H1 (cell line): ENCODE measurements around the gene DAZAP1. TPM values are rescaled to one million over a fixed set of nuclear protein-coding genes. Genes with fewer than 3 reads are reported as not detected.

Experiments
- CTCF ChIA-PET: fragments of 300-600 bp; sonication (Branson Sonifier 250); formaldehyde crosslinking; loops from one replicate; lab custom pipeline; 2021; ENCODE audit not compliant: partially characterized antibody; lab: Charles Lee
- POLR2A ChIA-PET: fragments of 300-600 bp; sonication (Branson Sonifier 250); formaldehyde crosslinking; loops from one replicate; lab custom pipeline; 2021; ENCODE audit warnings: inconsistent platforms; ENCODE audit not compliant: partially characterized antibody; lab: Charles Lee
- DNase-seq, 2 experiments: peaks; one replicate each; pipeline versions ENCODE4 v3.0.0 to v3.0.0-alpha.2; 2010 to 2022; ENCODE audit warnings: low spot score in 2 of 2, low read depth in 1 of 2, mixed read lengths in 1 of 2
- FAIRE-seq: peaks from 2 replicates; lab custom pipeline; 2011; peaks lifted over from hg19 to GRCh38; lab: Jason Lieb, UNC
- H2AFZ ChIP-seq: 2 replicates; pipeline ENCODE4 v1.8.1; 2012; ENCODE audit warnings: low read length, inconsistent platforms
- H2AK5ac ChIP-seq: 2 replicates; pipeline ENCODE4 v1.6.1; 2013; ENCODE audit warnings: low read depth, low read length
- H2BK120ac ChIP-seq: replicated peaks from 2 replicates; pipeline ENCODE3; 2013; ENCODE audit warnings: low read depth, low read length, inconsistent platforms
- H2BK12ac ChIP-seq: 2 replicates; pipeline ENCODE4 v1.6.1; 2013; ENCODE audit warnings: low read depth, low read length
- H2BK15ac ChIP-seq: 2 replicates; pipeline ENCODE4 v1.6.1; 2013; ENCODE audit warnings: low read length
- H2BK20ac ChIP-seq: 2 replicates; pipeline ENCODE4 v1.6.1; 2013; ENCODE audit warnings: low read length
- H2BK5ac ChIP-seq: 2 replicates; pipeline ENCODE4 v1.6.1; 2013; ENCODE audit warnings: low read depth, low read length
- H3K14ac ChIP-seq: 2 replicates; pipeline ENCODE4 v1.6.1; 2013; ENCODE audit warnings: inconsistent platforms; ENCODE audit not compliant: insufficient read length
- H3K18ac ChIP-seq: 2 replicates; pipeline ENCODE4 v1.6.1; 2013; ENCODE audit warnings: low read length; ENCODE audit errors: extremely low read depth
- H3K23ac ChIP-seq: 2 replicates; pipeline ENCODE4 v1.6.1; 2013; ENCODE audit warnings: inconsistent platforms; ENCODE audit not compliant: insufficient read length
- H3K23me2 ChIP-seq: 2 replicates; pipeline ENCODE4 v1.6.1; 2013; ENCODE audit warnings: low read depth, low read length
- H3K27ac ChIP-seq: 2 replicates; pipeline ENCODE4 v1.6.1; 2011; ENCODE audit warnings: low read depth, low read length, inconsistent platforms
- H3K27me3 ChIP-seq, 4 experiments: replicated peaks in 1 of 4; 1 replicate in 1 of 4; 2 replicates in 3 of 4; pipeline versions ENCODE4 v1.6.1 to v1.8.1; 2011 to 2013; ENCODE audit warnings: low read length in 3 of 4, mild to moderate bottlenecking in 3 of 4, inconsistent platforms in 2 of 4, mixed read lengths in 2 of 4, moderate library complexity in 1 of 4; ENCODE audit not compliant: control insufficient read depth in 3 of 4, insufficient read depth in 3 of 4; ENCODE audit errors: extremely low read depth in 1 of 4
- H3K36me3 ChIP-seq, 4 experiments: 2 replicates each; pipeline versions ENCODE4 v1.6.1 to v1.8.1; 2011 to 2013; ENCODE audit warnings: mild to moderate bottlenecking in 4 of 4, low read length in 3 of 4, moderate library complexity in 2 of 4, control low read depth in 1 of 4, inconsistent platforms in 1 of 4; ENCODE audit not compliant: insufficient read depth in 4 of 4, control insufficient read depth in 2 of 4
- H3K4ac ChIP-seq: replicated peaks from 2 replicates; pipeline ENCODE3; 2013; ENCODE audit warnings: low read length, low read depth, mixed read lengths, inconsistent platforms; ENCODE audit not compliant: insufficient read length
- H3K4me1 ChIP-seq, 4 experiments: replicated peaks in 1 of 4; 1 replicate in 1 of 4; 2 replicates in 3 of 4; pipeline versions ENCODE4 v1.6.1 to v1.8.1; 2011 to 2013; ENCODE audit warnings: low read length in 3 of 4, inconsistent platforms in 2 of 4, mixed read lengths in 1 of 4; ENCODE audit not compliant: insufficient read depth in 4 of 4, control insufficient read depth in 3 of 4
- H3K4me2 ChIP-seq, 2 experiments: 2 replicates each; pipeline versions ENCODE4 v1.6.1 to v1.8.1; 2011 to 2013; ENCODE audit warnings: low read depth in 2 of 2, low read length in 2 of 2, control low read depth in 1 of 2, inconsistent platforms in 1 of 2, mild to moderate bottlenecking in 1 of 2; ENCODE audit not compliant: insufficient read depth in 1 of 2
- H3K4me3 ChIP-seq, 4 experiments: fragments of 200-600, 300-600 bp in 1 of 4; sonication (generic), shearing (Covaris generic), sonication (Bioruptor Twin) in 1 of 4; 2 replicates each; pipeline versions ENCODE4 v1.5.1 to v1.8.1; 2011 to 2016; ENCODE audit warnings: low read length in 4 of 4, low read depth in 3 of 4, control low read depth in 2 of 4, inconsistent platforms in 2 of 4, mild to moderate bottlenecking in 2 of 4, mixed read lengths in 1 of 4, moderate library complexity in 1 of 4; ENCODE audit not compliant: insufficient read depth in 2 of 4; ENCODE audit errors: extremely low read depth in 1 of 4
- H3K56ac ChIP-seq: replicated peaks from 2 replicates; pipeline ENCODE3; 2013; ENCODE audit warnings: low read depth, mild to moderate bottlenecking, mixed read lengths, low read length, inconsistent platforms; ENCODE audit not compliant: insufficient read length
- H3K79me1 ChIP-seq: 2 replicates; pipeline ENCODE4 v1.6.1; 2013; ENCODE audit warnings: low read depth, low read length, control low read depth
- H3K79me2 ChIP-seq, 2 experiments: 2 replicates each; pipeline versions ENCODE4 v1.6.1 to v1.8.1; 2012 to 2013; ENCODE audit warnings: low read length in 2 of 2, mild to moderate bottlenecking in 2 of 2, inconsistent platforms in 1 of 2; ENCODE audit not compliant: insufficient read depth in 2 of 2, control insufficient read depth in 1 of 2
- H3K9ac ChIP-seq, 4 experiments: replicated peaks in 1 of 4; 1 replicate in 1 of 4; 2 replicates in 3 of 4; pipeline versions ENCODE4 v1.6.1 to v1.8.1; 2011 to 2013; ENCODE audit warnings: low read depth in 3 of 4, low read length in 3 of 4, control low read depth in 2 of 4, mild to moderate bottlenecking in 2 of 4, moderate library complexity in 2 of 4, inconsistent platforms in 1 of 4; ENCODE audit errors: extremely low read depth in 1 of 4
- H3K9me3 ChIP-seq, 2 experiments: 2 replicates each; pipeline versions ENCODE4 v1.6.1 to v1.8.1; 2012 to 2013; ENCODE audit warnings: mild to moderate bottlenecking in 2 of 2, moderate library complexity in 2 of 2, control low read depth in 1 of 2, inconsistent platforms in 1 of 2, low read depth in 1 of 2, low read length in 1 of 2, mixed read lengths in 1 of 2; ENCODE audit not compliant: insufficient read depth in 2 of 2
- H4K20me1 ChIP-seq, 2 experiments: replicated peaks in 1 of 2; 2 replicates each; pipeline versions ENCODE3 to v1.8.1; 2011 to 2013; ENCODE audit warnings: inconsistent platforms in 2 of 2, low read length in 2 of 2, mild to moderate bottlenecking in 1 of 2; ENCODE audit not compliant: insufficient read depth in 2 of 2, control insufficient read depth in 1 of 2
- H4K5ac ChIP-seq: 2 replicates; pipeline ENCODE4 v1.6.1; 2013; ENCODE audit warnings: low read length, low read depth, mixed read lengths, inconsistent platforms; ENCODE audit not compliant: insufficient read length
- H4K8ac ChIP-seq: 2 replicates; pipeline ENCODE4 v1.8.0; 2013; ENCODE audit warnings: mild to moderate bottlenecking, moderate library complexity, low read length, inconsistent platforms; ENCODE audit not compliant: insufficient read depth; ENCODE audit errors: extremely low read depth
- H4K91ac ChIP-seq: replicated peaks from 2 replicates; pipeline ENCODE3; 2013; ENCODE audit warnings: low read length, mixed read lengths, inconsistent platforms; ENCODE audit not compliant: insufficient read length
- CEBPB ChIP-seq: IDR thresholded peaks from 2 replicates; pipeline ENCODE4 v1.6.1; 2012; ENCODE audit warnings: low read depth, low read length
- CTBP2 ChIP-seq: IDR thresholded peaks from 2 replicates; pipeline ENCODE4 v1.7.0; 2011; ENCODE audit warnings: borderline replicate concordance, mild to moderate bottlenecking, moderate library complexity, mixed read lengths, low read length; ENCODE audit not compliant: insufficient read depth, insufficient read length
- GABPA ChIP-seq: IDR thresholded peaks from 2 replicates; pipeline ENCODE4 v1.6.1; 2011; ENCODE audit warnings: mild to moderate bottlenecking, low read length, moderate library complexity, borderline replicate concordance; ENCODE audit not compliant: insufficient read depth
- HDAC6 ChIP-seq: IDR thresholded peaks from one replicate; pipeline ENCODE4 v1.7.1; 2012; ENCODE audit warnings: low read depth, mild to moderate bottlenecking, inconsistent platforms, low read length, moderate library complexity
- KDM1A ChIP-seq: fragments of 200-600, 300-600 bp; sonication (generic); IDR thresholded peaks from 2 replicates; pipeline ENCODE4 v1.7.1; 2016; ENCODE audit warnings: mild to moderate bottlenecking, low read length, borderline replicate concordance
- MAFK ChIP-seq: IDR thresholded peaks from 2 replicates; pipeline ENCODE4 v1.6.1; 2012; ENCODE audit warnings: low read depth, mild to moderate bottlenecking, improper control_type of control experiment, low read length
- NRF1 ChIP-seq: IDR thresholded peaks from 2 replicates; pipeline ENCODE4 v1.6.1; 2011; ENCODE audit warnings: mild to moderate bottlenecking, low read depth, low read length, improper control_type of control experiment
- PHF8 ChIP-seq: fragments of 200-600 bp; sonication (generic); conservative IDR thresholded peaks from 2 replicates; pipeline ENCODE4 v1.7.1; 2012; ENCODE audit warnings: low read depth, mild to moderate bottlenecking, inconsistent platforms, low read length, moderate library complexity
- SIX5 ChIP-seq: IDR thresholded peaks from 2 replicates; pipeline ENCODE4 v1.6.1; 2011; ENCODE audit warnings: mild to moderate bottlenecking, low read depth, low read length
- SP4 ChIP-seq: IDR thresholded peaks from 2 replicates; pipeline ENCODE4 v1.6.1; 2012; ENCODE audit warnings: low read length, inconsistent platforms
- TAF7 ChIP-seq: optimal IDR thresholded peaks from 2 replicates; pipeline ENCODE3; 2011; ENCODE audit warnings: low read depth, mild to moderate bottlenecking, inconsistent platforms, low read length, moderate library complexity, borderline replicate concordance
- TCF12 ChIP-seq: IDR thresholded peaks from 2 replicates; pipeline ENCODE4 v1.6.1; 2011; ENCODE audit warnings: low read depth, mild to moderate bottlenecking, low read length
- WGBS, 2 experiments: shearing (Covaris generic) in 1 of 2; methylation state at CpG; one replicate each; pipeline versions ENCODE4 v1.1.6 to v1.1.7; 2013 to 2015; ENCODE audit warnings: low lambda C conversion rate in 2 of 2, mixed read lengths in 2 of 2, inconsistent platforms in 1 of 2, low coverage in 1 of 2, missing lambda C conversion rate in 1 of 2; ENCODE audit not compliant: insufficient replicate concordance in 2 of 2, insufficient coverage in 1 of 2, insufficient read length in 1 of 2; ENCODE audit errors: extremely low coverage in 1 of 2, missing lambda C conversion rate in 1 of 2; 5-methylcytosine and 5-hydroxymethylcytosine counted together
- polyA plus RNA-seq, 7 experiments: library from polyadenylated mRNA; depleted of rRNA in 3 of 7; stranded (reverse) in 5 of 7; unstranded in 2 of 7; fragments of >200 nt in 5 of 7; fragments of 200-250 nt in 2 of 7; gene quantifications; 1 replicate in 5 of 7; 2 replicates in 1 of 7; 4 replicates in 1 of 7; pipeline versions ENCODE4 v1.2.1 to v1.2.3, GENCODE V29; 2011 to 2013; ENCODE audit warnings: missing spikeins in 2 of 7, mixed read lengths in 2 of 7
- total RNA-seq: library from RNA; stranded (reverse); fragmentation: NEBNext Ultra II Directional; extraction: Animal tissue kit (Norgen Biotek cat#: 25700); gene quantifications from 2 replicates; pipeline ENCODE4 v1.2.1, GENCODE V29; 2021

DAZAP1 gene
- total and polyA plus RNA-seq, 2 of the 8 experiments (the other 6 are each of a cell fraction or from before 2014, with no cell fraction given) = 79.6 to 341 TPM

- H3K36me3 ChIP-seq = peaks cover 0 to 9% (median 8%) of the 10 kb centered on the region in 4 experiments; a peak in 6 of 8 replicates
- TF ChIP-seq NRF1 (no peak), TAF7 (no peak), CEBPB (no peak), SIX5 (no peak), PHF8 (no peak), CTBP2 (no peak), MAFK (no peak), TCF12 (no peak), GABPA (no peak), KDM1A (no peak), SP4 (no peak), HDAC6 (no peak)
Measured at GRCh38 chr19:1384478-1385110, 22.8 kb upstream of the DAZAP1 start.

More at GRCh38 chr19:1384478-1385110, 22.8 kb upstream of the DAZAP1 start:
- Histone ChIP-seq H3K27ac (no peak overlapping the region), H3K14ac (no peak overlapping the region), H2AK5ac (no peak overlapping the region), H3K27me3 (no peaks in the 10 kb centered on the region), H3K79me1 (0 out of 2 replicates have a peak, but pooled peaks cover 9% of the 10 kb centered on the region), H3K56ac (no peak overlapping the region), H3K23ac (no peak overlapping the region), H4K8ac (peak overlapping the region; percentile 95; the same call in 1 of the 2 replicates), H3K79me2 (peaks cover 0 to 4% of the 10 kb centered on the region in 2 experiments; a peak in 1 of 4 replicates), H2BK120ac (no peak overlapping the region), H4K91ac (no peak overlapping the region), H2BK5ac (no peak overlapping the region), H3K9ac (peak overlapping the region in 3 of 4 experiments; percentile 3 to 81 (median 81); a peak in 5 of 7 replicates), H3K4me2 (peak overlapping the region; percentile 81 to 93), H3K9me3 (no peaks in the 10 kb centered on the region; a peak in 1 of 4 replicates), H3K23me2 (peaks cover 6% of the 10 kb centered on the region; the same call in 1 of the 2 replicates), H3K4me3 (peak overlapping the region; percentile 67 to 91 (median 88)), H3K4me1 (peaks cover 0 to 7% (median 3%) of the 10 kb centered on the region in 4 experiments; a peak in 3 of 7 replicates), H2BK20ac (no peak overlapping the region), H4K5ac (no peak overlapping the region), H2AFZ (no peak overlapping the region), H3K18ac (no peak overlapping the region), H4K20me1 (peaks cover 2 to 18% of the 10 kb centered on the region in 2 experiments), H2BK15ac (no peak overlapping the region), H3K4ac (no peak overlapping the region), H2BK12ac (no peak overlapping the region)
- FAIRE-seq (no peak), DNase-seq (no peak)
- POLR2A ChIA-PET = interaction anchor here (2.2 kb wide), 1 partner anchor 10 kb away, joined by 7 read pairs; no protein-coding TSS in a partner anchor
- WGBS, 2 experiments = 68% methylated on average over 17 of the region's 17 CpGs; no CpG with 5 or more reads in 1 of the 2 experiments
- CTCF ChIA-PET = interaction anchor here (1.1 kb wide), 1 partner anchor 105 kb away, joined by 3 read pairs; no protein-coding TSS in a partner anchor
